H1 (cell line): Measurements from ENCODE around the gene F10. TPM values are rescaled to one million over a fixed set of nuclear protein-coding genes. Genes with fewer than 3 reads are reported as not detected.

ENCODE experiments used
- BRCA1 ChIP-seq: IDR thresholded peaks from 2 replicates; pipeline ENCODE4 v1.6.1; 2012; ENCODE audit warnings: low read depth, low read length, improper control_type of control experiment
- CHD7 ChIP-seq: fragments of 300-600 bp; sonication (generic); IDR thresholded peaks from 2 replicates; pipeline ENCODE4 v1.7.1; 2012; ENCODE audit warnings: low read length, moderate library complexity, mild to moderate bottlenecking, inconsistent platforms; ENCODE audit not compliant: insufficient replicate concordance
- CTCF ChIP-seq, 3 experiments: IDR thresholded peaks; 1 replicate in 2 of 3; 2 replicates in 1 of 3; pipeline versions ENCODE4 v1.5.1 to v1.6.1; 2011; ENCODE audit warnings: low read length in 3 of 3, mild to moderate bottlenecking in 3 of 3, inconsistent platforms in 2 of 3, low read depth in 1 of 3, moderate library complexity in 1 of 3; ENCODE audit not compliant: insufficient read depth in 1 of 3; ENCODE audit errors: control extremely low read depth in 1 of 3
- GABPA ChIP-seq: IDR thresholded peaks from 2 replicates; pipeline ENCODE4 v1.6.1; 2011; ENCODE audit warnings: mild to moderate bottlenecking, low read length, moderate library complexity, borderline replicate concordance; ENCODE audit not compliant: insufficient read depth
- POU5F1 ChIP-seq: IDR thresholded peaks from 2 replicates; pipeline ENCODE4 v1.6.1; 2011; ENCODE audit warnings: low read depth, mild to moderate bottlenecking, low read length, moderate library complexity
- RXRA ChIP-seq: IDR thresholded peaks from 2 replicates; pipeline ENCODE4 v1.6.1; 2011; ENCODE audit warnings: low read depth, mild to moderate bottlenecking, low read length, moderate library complexity; ENCODE audit not compliant: insufficient read depth
- SP1 ChIP-seq: IDR thresholded peaks from 2 replicates; pipeline ENCODE4 v1.6.1; 2011; ENCODE audit warnings: low read depth, low read length
- SP2 ChIP-seq: IDR thresholded peaks from 2 replicates; pipeline ENCODE4 v1.6.1; 2012; ENCODE audit warnings: mild to moderate bottlenecking, low read length, inconsistent platforms
- SRF ChIP-seq: IDR thresholded peaks from 2 replicates; pipeline ENCODE4 v1.6.1; 2011; ENCODE audit warnings: mild to moderate bottlenecking, low read depth, low read length, moderate library complexity
- TCF12 ChIP-seq: IDR thresholded peaks from 2 replicates; pipeline ENCODE4 v1.6.1; 2011; ENCODE audit warnings: low read depth, mild to moderate bottlenecking, low read length
- polyA plus RNA-seq, 7 experiments: library from polyadenylated mRNA; depleted of rRNA in 3 of 7; stranded (reverse) in 5 of 7; unstranded in 2 of 7; fragments of >200 nt in 5 of 7; fragments of 200-250 nt in 2 of 7; gene quantifications; 1 replicate in 5 of 7; 2 replicates in 1 of 7; 4 replicates in 1 of 7; pipeline versions ENCODE4 v1.2.1 to v1.2.3, GENCODE V29; 2011 to 2013; ENCODE audit warnings: missing spikeins in 2 of 7, mixed read lengths in 2 of 7
- total RNA-seq: library from RNA; stranded (reverse); fragmentation: NEBNext Ultra II Directional; extraction: Animal tissue kit (Norgen Biotek cat#: 25700); gene quantifications from 2 replicates; pipeline ENCODE4 v1.2.1, GENCODE V29; 2021

Gene F10
- total and polyA plus RNA-seq, 2 of the 8 experiments (the other 6 are each of a cell fraction or from before 2014, with no cell fraction given): 2.0 to 4.2 TPM

GRCh38 chr13:113090415-113090770, 32.2 kb upstream of the F10 start (continued):
- no peak for TF ChIP-seq CHD7
- TF ChIP-seq SP1: no peak
- TF ChIP-seq SRF: no peak
- no peak for TF ChIP-seq POU5F1
- TF ChIP-seq RXRA: no peak
- TF ChIP-seq BRCA1: no peak
- TF ChIP-seq CTCF (IDR thresholded peaks at IDR 0.05; ENCODE audit: control extremely low read depth in 1 of 3, insufficient read depth in 1 of 3, low read depth in 1 of 3, low read length in 3 of 3): peak in 2 of 3 experiments; percentile 53 to 57; a peak in 3 of 4 replicates
- TF ChIP-seq SP2: no peak
- TF ChIP-seq GABPA: peak; percentile 41; the same call in 1 of the 2 replicates
- no peak for TF ChIP-seq TCF12
